ENCODE results near the gene EPG5. TPM values are rescaled to one million over a fixed set of nuclear protein-coding genes. Genes with fewer than 3 reads are reported as not detected.
"Not testable (repeated sequence)": the region's sequence is repeated elsewhere in the genome, so short reads cannot be mapped to it uniquely, and the experiment has no call there.

EPG5 gene
- total and polyA plus RNA-seq, 3 donors from 2014 or later = 19.0 to 66.4 (median 55.7) TPM

GRCh38 chr18:45817543-45817942, 149.6 kb downstream of the EPG5 start:
- Histone ChIP-seq H3K4me3 (no peak overlapping the region), H3K36me3 (ENCODE audit: low read depth, missing control alignments) (no peaks in the 10 kb centered on the region), H3K27ac (no peak overlapping the region), H3K9me3 (no peaks in the 10 kb centered on the region), H3K4me1 (no peaks in the 10 kb centered on the region), H3K27me3 (no peaks in the 10 kb centered on the region)
- DNase-seq = no peak
- intact Hi-C loops (cut with DNase I; ENCODE audit: low total_unique reads) = no loop called here
- WGBS, 2 donors = 89 to 93% methylated on average over 1 of the region's 1 CpG
- no peak for TF ChIP-seq POLR2A (IDR thresholded peaks at IDR 0.05)
- TF ChIP-seq, protein P1, sequence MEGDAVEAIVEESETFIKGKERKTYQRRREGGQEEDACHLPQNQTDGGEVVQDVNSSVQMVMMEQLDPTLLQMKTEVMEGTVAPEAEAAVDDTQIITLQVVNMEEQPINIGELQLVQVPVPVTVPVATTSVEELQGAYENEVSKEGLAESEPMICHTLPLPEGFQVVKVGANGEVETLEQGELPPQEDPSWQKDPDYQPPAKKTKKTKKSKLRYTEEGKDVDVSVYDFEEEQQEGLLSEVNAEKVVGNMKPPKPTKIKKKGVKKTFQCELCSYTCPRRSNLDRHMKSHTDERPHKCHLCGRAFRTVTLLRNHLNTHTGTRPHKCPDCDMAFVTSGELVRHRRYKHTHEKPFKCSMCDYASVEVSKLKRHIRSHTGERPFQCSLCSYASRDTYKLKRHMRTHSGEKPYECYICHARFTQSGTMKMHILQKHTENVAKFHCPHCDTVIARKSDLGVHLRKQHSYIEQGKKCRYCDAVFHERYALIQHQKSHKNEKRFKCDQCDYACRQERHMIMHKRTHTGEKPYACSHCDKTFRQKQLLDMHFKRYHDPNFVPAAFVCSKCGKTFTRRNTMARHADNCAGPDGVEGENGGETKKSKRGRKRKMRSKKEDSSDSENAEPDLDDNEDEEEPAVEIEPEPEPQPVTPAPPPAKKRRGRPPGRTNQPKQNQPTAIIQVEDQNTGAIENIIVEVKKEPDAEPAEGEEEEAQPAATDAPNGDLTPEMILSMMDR (IDR thresholded peaks at IDR 0.05) = no peak

DNA sequence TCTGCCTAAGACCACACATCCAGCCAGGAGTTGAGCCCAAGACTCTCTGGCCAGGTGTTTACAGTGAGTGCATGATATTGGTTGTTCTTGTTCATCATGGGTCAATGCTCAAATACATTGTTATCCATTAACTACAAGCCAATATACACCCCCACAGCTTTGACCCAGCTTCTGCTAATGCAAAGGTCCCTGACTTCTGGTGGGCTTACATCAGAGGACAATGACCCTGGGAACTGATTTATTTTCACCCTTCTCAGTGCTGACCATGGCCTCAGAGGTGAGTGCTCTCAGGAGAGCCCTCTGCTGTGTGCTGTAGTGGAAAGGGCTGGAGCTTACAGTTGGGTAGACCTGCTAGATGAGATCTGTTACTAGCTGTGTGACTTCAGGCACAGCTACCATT, 152.4 kb downstream of the EPG5 start:
- H3K4me1 ChIP-seq; H3K36me3 ChIP-seq (ENCODE audit: low read depth, missing control alignments); DNase-seq; H3K4me3 ChIP-seq; H3K27me3 ChIP-seq; intact Hi-C loops (cut with DNase I; ENCODE audit: low total_unique reads); H3K9me3 ChIP-seq; H3K27ac ChIP-seq: not testable (repeated sequence)

- intact Hi-C loops (cut with DNase I; ENCODE audit: low total_unique reads); H3K27me3 ChIP-seq; H3K4me1 ChIP-seq; H3K27ac ChIP-seq; DNase-seq; H3K9me3 ChIP-seq; H3K36me3 ChIP-seq (ENCODE audit: low read depth, missing control alignments); H3K4me3 ChIP-seq: not testable (repeated sequence)
- 59 to 60% methylated on average over 2 of the region's 2 CpGs for WGBS, 2 donors
Observed at GRCh38 chr18:45807144-45807543, 160.0 kb downstream of the EPG5 start.

DNA sequence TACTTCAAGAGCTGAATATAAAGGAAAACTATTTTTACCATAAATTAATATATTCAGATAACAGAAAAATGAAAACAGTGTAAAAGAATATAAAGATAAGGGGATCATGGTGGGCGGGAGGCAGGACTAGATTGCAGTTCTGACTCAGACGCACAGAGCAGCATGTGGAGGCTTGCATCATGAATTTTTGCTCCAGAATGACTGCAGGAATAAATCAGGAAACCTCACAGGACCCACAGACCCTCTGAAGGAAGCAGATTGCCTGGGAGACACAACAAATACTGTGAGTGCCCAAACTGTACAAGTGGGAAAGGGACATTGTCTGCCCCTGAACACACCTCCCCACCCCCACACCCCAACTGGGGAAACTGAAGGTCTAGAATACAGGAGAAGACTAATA, 160.9 kb downstream of the EPG5 start:
- no peak overlapping the region for H3K27ac ChIP-seq
- whole genome bisulfite sequencing, 2 donors = 45 to 46% methylated on average over 2 of the region's 2 CpGs
- H3K36me3 ChIP-seq (ENCODE audit: low read depth, missing control alignments) = no peaks in the 10 kb centered on the region
- H3K4me1 ChIP-seq = no peaks in the 10 kb centered on the region
- H3K9me3 ChIP-seq = no peaks in the 10 kb centered on the region
- H3K4me3 ChIP-seq = no peak overlapping the region
- TF ChIP-seq POLR2A (IDR thresholded peaks at IDR 0.05) = no peak
- TF ChIP-seq, protein P1 (IDR thresholded peaks at IDR 0.05) = no peak
- no peak for DNase-seq
- H3K27me3 ChIP-seq = no peaks in the 10 kb centered on the region
- intact Hi-C loops (cut with DNase I; ENCODE audit: low total_unique reads) = no loop called here

DNA sequence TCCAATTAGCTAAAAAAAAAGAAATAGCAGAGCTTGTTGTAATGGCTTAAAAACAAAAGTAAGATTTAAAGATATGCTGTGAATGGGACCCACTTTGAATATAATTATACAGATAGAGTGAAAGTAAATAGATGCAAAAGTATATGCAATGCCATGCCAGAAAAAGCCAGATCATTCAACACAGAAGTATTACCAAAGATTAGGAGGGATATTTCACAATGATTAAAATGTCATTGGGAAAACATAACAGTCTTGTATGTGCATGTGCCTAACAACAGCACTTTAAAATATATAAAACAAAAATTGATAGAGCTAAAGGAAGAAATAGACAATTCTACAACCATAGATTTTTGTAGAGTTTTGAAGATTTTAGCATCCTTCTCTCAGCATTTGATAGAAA, 161.6 kb downstream of the EPG5 start:
- Histone ChIP-seq H3K4me3 (no peak overlapping the region), H3K9me3 (no peaks in the 10 kb centered on the region), H3K4me1 (no peaks in the 10 kb centered on the region), H3K27ac (no peak overlapping the region), H3K27me3 (no peaks in the 10 kb centered on the region), H3K36me3 (ENCODE audit: low read depth, missing control alignments) (no peaks in the 10 kb centered on the region)
- TF ChIP-seq POLR2A (IDR thresholded peaks at IDR 0.05) = no peak
- TF ChIP-seq, protein P1 (IDR thresholded peaks at IDR 0.05) = no peak
- no peak for DNase-seq
- intact Hi-C loops (cut with DNase I; ENCODE audit: low total_unique reads) = no loop called here

- TF ChIP-seq POLR2A (IDR thresholded peaks at IDR 0.05) = no peak
- TF ChIP-seq, protein P1 (IDR thresholded peaks at IDR 0.05) = no peak
- 62 to 75% methylated on average over 2 of the region's 2 CpGs for WGBS, 2 donors
- intact Hi-C loops (cut with DNase I; ENCODE audit: low total_unique reads) = no loop called here
- no peak overlapping the region for H3K27ac ChIP-seq
- H3K9me3 ChIP-seq = no peaks in the 10 kb centered on the region
- H3K27me3 ChIP-seq = no peaks in the 10 kb centered on the region
- no peaks in the 10 kb centered on the region for H3K36me3 ChIP-seq (ENCODE audit: low read depth, missing control alignments)
- H3K4me1 ChIP-seq = no peaks in the 10 kb centered on the region
- no peak overlapping the region for H3K4me3 ChIP-seq
- DNase-seq = no peak
Observed at GRCh38 chr18:45802814-45803492, 164.2 kb downstream of the EPG5 start.
